Measurements from ENCODE around the gene AKAP14. TPM values are rescaled to one million over a fixed set of nuclear protein-coding genes. Genes with fewer than 3 reads are reported as not detected.
A peak's percentile ranks its signal among the peaks of the same experiment; 100 is the strongest.

AKAP14 gene
- total and polyA plus RNA-seq, 4 donors, result not detected

DNA sequence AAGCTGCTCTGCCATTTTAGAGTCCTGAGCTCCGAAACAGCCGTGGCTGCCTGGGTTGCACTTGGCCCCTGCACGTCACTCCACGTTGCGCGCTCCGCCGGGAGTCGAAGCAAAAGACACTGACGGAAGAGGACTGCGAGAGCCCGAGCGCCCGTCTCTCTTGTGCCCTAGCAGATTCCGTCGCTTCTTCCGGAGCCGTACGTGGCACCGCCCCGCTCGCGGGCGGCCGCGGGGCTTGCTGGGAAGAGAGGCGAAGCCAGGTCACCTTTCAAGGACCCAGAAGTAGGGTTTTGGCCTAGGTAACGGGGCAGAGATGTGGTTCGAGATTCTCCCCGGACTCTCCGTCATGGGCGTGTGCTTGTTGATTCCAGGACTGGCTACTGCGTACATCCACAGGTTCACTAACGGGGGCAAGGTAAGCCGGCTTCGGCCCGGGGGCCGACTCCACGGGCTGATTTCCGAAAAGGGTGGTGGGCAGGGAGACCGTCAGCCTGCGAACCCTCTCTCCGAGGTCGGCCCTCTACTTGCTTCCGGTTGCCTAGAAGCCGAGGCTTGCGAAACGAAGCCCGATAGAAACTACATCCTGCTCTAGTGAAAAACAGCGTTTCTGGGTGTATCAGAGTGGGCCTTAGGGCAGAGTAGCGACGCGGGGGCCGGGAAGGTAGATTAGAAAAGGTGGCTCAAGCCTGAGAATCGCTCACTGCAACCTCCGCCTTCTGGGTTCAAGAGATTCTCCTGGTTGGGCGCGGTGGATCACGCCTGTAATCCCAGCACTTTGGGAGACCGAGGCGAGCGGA is 23.9 kb upstream of the AKAP14 start, which contains the start of the genes NDUFA1 and RNF113A:
Gene NDUFA1, plus strand, starts transcription at position 234 of the 797 bp plus-strand sequence. Its CDS starts 80 bp downstream, at position 314.
Gene RNF113A, minus strand, starts transcription at position 135 of the 797 bp plus-strand sequence. Its CDS starts 120 bp downstream, at position 15.
- WGBS, result under 1% methylated on average over 62 of the region's 62 CpGs
- peak; percentile 82 for DNase-seq (ENCODE audit: low spot score)
- H3K27me3 ChIP-seq (ENCODE audit: control insufficient read depth in 4 of 4, insufficient read depth in 4 of 4, low read length in 3 of 4), result no peaks in the 10 kb centered on the region
- H3K9me3 ChIP-seq (ENCODE audit: control insufficient read depth in 4 of 4, low read length in 3 of 4), result no peaks in the 10 kb centered on the region
- peak within 1 kb of the TSS; percentile 90 to 91 for H3K9ac ChIP-seq (ENCODE audit: low read depth in 1 of 2, low read length in 2 of 2)
- peaks cover 2 to 6% (median 4%) of the 10 kb centered on the region in 4 donors for H3K4me1 ChIP-seq (ENCODE audit: control insufficient read depth in 4 of 4, insufficient read depth in 4 of 4, low read length in 3 of 4)
- peaks cover 0 to 3% (median 0%) of the 10 kb centered on the region in 4 donors for H3K36me3 ChIP-seq (ENCODE audit: control insufficient read depth in 4 of 4, insufficient read depth in 3 of 4, low read depth in 1 of 4, low read length in 3 of 4)
- TF ChIP-seq, protein P1, sequence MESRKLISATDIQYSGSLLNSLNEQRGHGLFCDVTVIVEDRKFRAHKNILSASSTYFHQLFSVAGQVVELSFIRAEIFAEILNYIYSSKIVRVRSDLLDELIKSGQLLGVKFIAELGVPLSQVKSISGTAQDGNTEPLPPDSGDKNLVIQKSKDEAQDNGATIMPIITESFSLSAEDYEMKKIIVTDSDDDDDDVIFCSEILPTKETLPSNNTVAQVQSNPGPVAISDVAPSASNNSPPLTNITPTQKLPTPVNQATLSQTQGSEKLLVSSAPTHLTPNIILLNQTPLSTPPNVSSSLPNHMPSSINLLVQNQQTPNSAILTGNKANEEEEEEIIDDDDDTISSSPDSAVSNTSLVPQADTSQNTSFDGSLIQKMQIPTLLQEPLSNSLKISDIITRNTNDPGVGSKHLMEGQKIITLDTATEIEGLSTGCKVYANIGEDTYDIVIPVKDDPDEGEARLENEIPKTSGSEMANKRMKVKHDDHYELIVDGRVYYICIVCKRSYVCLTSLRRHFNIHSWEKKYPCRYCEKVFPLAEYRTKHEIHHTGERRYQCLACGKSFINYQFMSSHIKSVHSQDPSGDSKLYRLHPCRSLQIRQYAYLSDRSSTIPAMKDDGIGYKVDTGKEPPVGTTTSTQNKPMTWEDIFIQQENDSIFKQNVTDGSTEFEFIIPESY (IDR thresholded peaks at IDR 0.05), result peak; percentile 97
- TF ChIP-seq, protein P2, sequence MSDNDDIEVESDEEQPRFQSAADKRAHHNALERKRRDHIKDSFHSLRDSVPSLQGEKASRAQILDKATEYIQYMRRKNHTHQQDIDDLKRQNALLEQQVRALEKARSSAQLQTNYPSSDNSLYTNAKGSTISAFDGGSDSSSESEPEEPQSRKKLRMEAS (IDR thresholded peaks at IDR 0.05), result peak; percentile 71
- TF ChIP-seq FOXA2 (IDR thresholded peaks at IDR 0.05) (no peak), NR2F2 (IDR thresholded peaks at IDR 0.05) (no peak), EGR1 (IDR thresholded peaks at IDR 0.05; ENCODE audit: low read depth in 2 of 2) (peak in 1 of 2 donors; percentile 29), JUND (IDR thresholded peaks at IDR 0.05) (no peak), HNF4G (IDR thresholded peaks at IDR 0.05) (no peak), HNF4A (conservative IDR thresholded peaks at IDR 0.05) (peak; percentile 14 to 24), RAD21 (IDR thresholded peaks at IDR 0.05) (peak in 1 of 2 donors; percentile 29), TAF1 (conservative IDR thresholded peaks at IDR 0.05) (peak; percentile 83), YY1 (IDR thresholded peaks at IDR 0.05) (peak; percentile 87), SP1 (IDR thresholded peaks at IDR 0.05) (peak; percentile 63), FOXA1 (IDR thresholded peaks at IDR 0.05) (no peak), GABPA (IDR thresholded peaks at IDR 0.05 in 1 of 2, conservative IDR thresholded peaks at IDR 0.05 in 1 of 2) (peak; percentile 23 to 88), RXRA (IDR thresholded peaks at IDR 0.05) (peak; percentile 65 to 83)
- TF ChIP-seq, protein P3, sequence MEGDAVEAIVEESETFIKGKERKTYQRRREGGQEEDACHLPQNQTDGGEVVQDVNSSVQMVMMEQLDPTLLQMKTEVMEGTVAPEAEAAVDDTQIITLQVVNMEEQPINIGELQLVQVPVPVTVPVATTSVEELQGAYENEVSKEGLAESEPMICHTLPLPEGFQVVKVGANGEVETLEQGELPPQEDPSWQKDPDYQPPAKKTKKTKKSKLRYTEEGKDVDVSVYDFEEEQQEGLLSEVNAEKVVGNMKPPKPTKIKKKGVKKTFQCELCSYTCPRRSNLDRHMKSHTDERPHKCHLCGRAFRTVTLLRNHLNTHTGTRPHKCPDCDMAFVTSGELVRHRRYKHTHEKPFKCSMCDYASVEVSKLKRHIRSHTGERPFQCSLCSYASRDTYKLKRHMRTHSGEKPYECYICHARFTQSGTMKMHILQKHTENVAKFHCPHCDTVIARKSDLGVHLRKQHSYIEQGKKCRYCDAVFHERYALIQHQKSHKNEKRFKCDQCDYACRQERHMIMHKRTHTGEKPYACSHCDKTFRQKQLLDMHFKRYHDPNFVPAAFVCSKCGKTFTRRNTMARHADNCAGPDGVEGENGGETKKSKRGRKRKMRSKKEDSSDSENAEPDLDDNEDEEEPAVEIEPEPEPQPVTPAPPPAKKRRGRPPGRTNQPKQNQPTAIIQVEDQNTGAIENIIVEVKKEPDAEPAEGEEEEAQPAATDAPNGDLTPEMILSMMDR (IDR thresholded peaks at IDR 0.05; ENCODE audit: low read depth, low read length, missing input control), result no peak
- TF ChIP-seq, protein P4, sequence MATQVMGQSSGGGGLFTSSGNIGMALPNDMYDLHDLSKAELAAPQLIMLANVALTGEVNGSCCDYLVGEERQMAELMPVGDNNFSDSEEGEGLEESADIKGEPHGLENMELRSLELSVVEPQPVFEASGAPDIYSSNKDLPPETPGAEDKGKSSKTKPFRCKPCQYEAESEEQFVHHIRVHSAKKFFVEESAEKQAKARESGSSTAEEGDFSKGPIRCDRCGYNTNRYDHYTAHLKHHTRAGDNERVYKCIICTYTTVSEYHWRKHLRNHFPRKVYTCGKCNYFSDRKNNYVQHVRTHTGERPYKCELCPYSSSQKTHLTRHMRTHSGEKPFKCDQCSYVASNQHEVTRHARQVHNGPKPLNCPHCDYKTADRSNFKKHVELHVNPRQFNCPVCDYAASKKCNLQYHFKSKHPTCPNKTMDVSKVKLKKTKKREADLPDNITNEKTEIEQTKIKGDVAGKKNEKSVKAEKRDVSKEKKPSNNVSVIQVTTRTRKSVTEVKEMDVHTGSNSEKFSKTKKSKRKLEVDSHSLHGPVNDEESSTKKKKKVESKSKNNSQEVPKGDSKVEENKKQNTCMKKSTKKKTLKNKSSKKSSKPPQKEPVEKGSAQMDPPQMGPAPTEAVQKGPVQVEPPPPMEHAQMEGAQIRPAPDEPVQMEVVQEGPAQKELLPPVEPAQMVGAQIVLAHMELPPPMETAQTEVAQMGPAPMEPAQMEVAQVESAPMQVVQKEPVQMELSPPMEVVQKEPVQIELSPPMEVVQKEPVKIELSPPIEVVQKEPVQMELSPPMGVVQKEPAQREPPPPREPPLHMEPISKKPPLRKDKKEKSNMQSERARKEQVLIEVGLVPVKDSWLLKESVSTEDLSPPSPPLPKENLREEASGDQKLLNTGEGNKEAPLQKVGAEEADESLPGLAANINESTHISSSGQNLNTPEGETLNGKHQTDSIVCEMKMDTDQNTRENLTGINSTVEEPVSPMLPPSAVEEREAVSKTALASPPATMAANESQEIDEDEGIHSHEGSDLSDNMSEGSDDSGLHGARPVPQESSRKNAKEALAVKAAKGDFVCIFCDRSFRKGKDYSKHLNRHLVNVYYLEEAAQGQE (IDR thresholded peaks at IDR 0.05), result peak; percentile 79
- TF ChIP-seq, protein P5, sequence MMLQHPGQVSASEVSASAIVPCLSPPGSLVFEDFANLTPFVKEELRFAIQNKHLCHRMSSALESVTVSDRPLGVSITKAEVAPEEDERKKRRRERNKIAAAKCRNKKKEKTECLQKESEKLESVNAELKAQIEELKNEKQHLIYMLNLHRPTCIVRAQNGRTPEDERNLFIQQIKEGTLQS (IDR thresholded peaks at IDR 0.05), result no peak
- H3K27ac ChIP-seq (ENCODE audit: low read depth in 1 of 2, low read length in 2 of 2), result peak within 1 kb of the TSS; percentile 68 to 94
- peak within 1 kb of the TSS; percentile 79 to 93 (median 93) for H3K4me3 ChIP-seq (ENCODE audit: low read depth in 1 of 3, low read length in 3 of 3)
